HepG2 (cell line): ENCODE measurements around the gene RAP1A. TPM values are rescaled to one million over a fixed set of nuclear protein-coding genes. Genes with fewer than 3 reads are reported as not detected.

Source experiments
- ATAC-seq: fragments of 200-7000 bp; cut with Tn5 transposase; 3 replicates; pipeline ENCODE4 v1.9.1; 2020; ENCODE audit warnings: mild to moderate bottlenecking, moderate library complexity
- BruUV-seq: library from RNA; stranded (reverse); fragments of 400-500 nt; replicated peaks from 2 replicates; lab custom pipeline; 2021; lab: Mats Ljungman, UMichigan
- CTCF ChIA-PET: fragments of 300-600 bp; formaldehyde crosslinking; extraction: SDS; loops from one replicate; lab custom pipeline; 2021; ENCODE audit warnings: low total read pairs, inconsistent platforms, low intra/inter-chr PET ratio; lab: Yijun Ruan, JAX
- POLR2A ChIA-PET: fragments of 350-600 bp; sonication (Branson Sonifier 250); formaldehyde crosslinking; loops from one replicate; lab custom pipeline; 2020; ENCODE audit warnings: antibody characterized with exemption, inconsistent platforms; lab: Yijun Ruan, JAX
- DNase-seq: peaks from one replicate; pipeline ENCODE4 v3.0.0-alpha.2; 2015; ENCODE audit warnings: low spot score
- FAIRE-seq: peaks from 3 replicates; lab custom pipeline; 2011; peaks lifted over from hg19 to GRCh38; lab: Jason Lieb, UNC
- H2AFZ ChIP-seq: one replicate; pipeline ENCODE4 v1.6.1; 2011; ENCODE audit warnings: low read length, inconsistent platforms
- H3K27ac ChIP-seq: fragments of 300-600 bp; 3 replicates; pipeline ENCODE4 v1.8.0; 2011; ENCODE audit warnings: mixed run types, mild to moderate bottlenecking, mixed read lengths, low read length, inconsistent platforms; ENCODE audit not compliant: insufficient read depth; ENCODE audit errors: extremely low read length
- H3K27me3 ChIP-seq, 2 experiments: fragments of 200-600 bp in 1 of 2; 2 replicates in 1 of 2; 3 replicates in 1 of 2; pipeline versions ENCODE4 v1.6.0 to v1.8.0; 2011; ENCODE audit warnings: low read length in 2 of 2, mild to moderate bottlenecking in 2 of 2, moderate library complexity in 2 of 2, inconsistent platforms in 1 of 2; ENCODE audit not compliant: insufficient read depth in 2 of 2, control insufficient read depth in 1 of 2
- H3K36me3 ChIP-seq, 2 experiments: fragments of 200-600 bp in 1 of 2; replicated peaks in 1 of 2; 2 replicates in 1 of 2; 3 replicates in 1 of 2; pipeline versions ENCODE4 v1.5.1 to v1.8.0; 2011; ENCODE audit warnings: low read length in 2 of 2, inconsistent platforms in 1 of 2; ENCODE audit not compliant: insufficient read depth in 2 of 2, control insufficient read depth in 1 of 2
- H3K4me1 ChIP-seq: 2 replicates; pipeline ENCODE4 v1.5.1; 2012; ENCODE audit warnings: low read length, inconsistent platforms; ENCODE audit not compliant: insufficient read depth
- H3K4me2 ChIP-seq: 2 replicates; pipeline ENCODE4 v1.6.0; 2011; ENCODE audit warnings: low read depth, low read length, inconsistent platforms
- H3K4me3 ChIP-seq, 3 experiments: fragments of 200-600 bp in 1 of 3; sonication (generic), shearing (Covaris generic) in 1 of 3; replicated peaks in 1 of 3; 2 replicates each; pipeline ENCODE4 v1.5.1; 2011 to 2016; ENCODE audit warnings: low read length in 3 of 3, inconsistent platforms in 2 of 3, low read depth in 2 of 3, mild to moderate bottlenecking in 2 of 3, control low read depth in 1 of 3, mixed read lengths in 1 of 3; ENCODE audit not compliant: insufficient read depth in 1 of 3
- H3K79me2 ChIP-seq: one replicate; pipeline ENCODE4 v1.6.1; 2011; ENCODE audit warnings: low read length, inconsistent platforms; ENCODE audit not compliant: insufficient read depth
- H3K9ac ChIP-seq: 2 replicates; pipeline ENCODE4 v1.6.0; 2011; ENCODE audit warnings: mild to moderate bottlenecking, low read depth, low read length, inconsistent platforms; ENCODE audit not compliant: insufficient read depth
- H3K9me3 ChIP-seq: 2 replicates; pipeline ENCODE4 v1.5.1; 2012; ENCODE audit warnings: mild to moderate bottlenecking, low read length
- H4K20me1 ChIP-seq: 2 replicates; pipeline ENCODE4 v1.6.0; 2011; ENCODE audit warnings: inconsistent platforms, mild to moderate bottlenecking, low read length, moderate library complexity; ENCODE audit not compliant: insufficient read depth
- ATAD3A ChIP-seq: sonication (generic); formaldehyde crosslinking; IDR thresholded peaks from 2 replicates; pipeline ENCODE4 v1.4.0; 2020; ENCODE audit warnings: missing genetic modification reagents
- ATF7 ChIP-seq, 2 experiments: fragments of 450-650 bp in 1 of 2; sonication (generic) in 1 of 2; formaldehyde crosslinking in 1 of 2; IDR thresholded peaks; 2 replicates each; pipeline versions ENCODE4 v1.4.0 to v1.6.1; 2016 to 2020; ENCODE audit warnings: antibody characterized with exemption in 1 of 2, mild to moderate bottlenecking in 1 of 2, missing genetic modification reagents in 1 of 2
- MTF2 ChIP-seq: sonication (generic); formaldehyde crosslinking; IDR thresholded peaks from 2 replicates; pipeline ENCODE4 v1.5.0; 2020; ENCODE audit warnings: missing genetic modification reagents, borderline replicate concordance
- STAG1 ChIP-seq: sonication (generic); formaldehyde crosslinking; IDR thresholded peaks from 2 replicates; pipeline ENCODE4 v1.4.0; 2020; ENCODE audit warnings: missing genetic modification reagents
- ZNF432 ChIP-seq: sonication (generic); formaldehyde crosslinking; IDR thresholded peaks from 2 replicates; pipeline ENCODE4 v1.5.0; 2020; ENCODE audit warnings: missing genetic modification reagents, mild to moderate bottlenecking, borderline replicate concordance
- ZNF792 ChIP-seq: IDR thresholded peaks from 2 replicates; pipeline ENCODE4 v1.6.1; 2016
- WGBS: methylation state at CpG from one replicate; pipeline ENCODE4 v1.1.6; 2017; ENCODE audit warnings: low lambda C conversion rate; 5-methylcytosine and 5-hydroxymethylcytosine counted together
- in situ Hi-C: cut with HindIII; loops from 2 replicates; pipeline ENCODE4 v1.10.0; 2017; ENCODE audit warnings: low pct_unique_long_range_greater_than_20kb; ENCODE audit not compliant: extremely low pct_ligation_motif_present
- intact Hi-C: fragments of 100-400 bp; cut with micrococcal nuclease; formaldehyde crosslinking; loops from one replicate; pipeline ENCODE4 v1.10.0; 2022; ENCODE audit not compliant: unreplicated experiment
- polyA plus RNA-seq, 8 experiments: library from polyadenylated mRNA; depleted of rRNA in 3 of 8; stranded (reverse) in 7 of 8; unstranded in 1 of 8; fragments of >200 nt; fragmentation: Illumina TruSeq in 4 of 8; extraction: Trizol in 4 of 8; gene quantifications; 2 replicates each; pipeline versions ENCODE4 v1.2.1 to v1.2.3, GENCODE V29; 2011 to 2016; ENCODE audit warnings: low read depth in 4 of 8, missing spikeins in 1 of 8, mixed read lengths in 1 of 8; ENCODE audit not compliant: insufficient read depth in 1 of 8
- total RNA-seq, 5 experiments: library from RNA; depleted of rRNA; stranded (reverse); fragments of >200 nt; fragmentation: Illumina TruSeq; extraction: Trizol; gene quantifications; 2 replicates each; pipeline ENCODE4 v1.2.3, GENCODE V29; 2016; ENCODE audit warnings: low read depth in 1 of 5
- TF ChIP-seq, protein P1 (sequence below): sonication (generic); formaldehyde crosslinking; IDR thresholded peaks from 2 replicates; pipeline ENCODE4 v1.5.0; 2020; ENCODE audit warnings: mild to moderate bottlenecking, missing genetic modification reagents
- TF ChIP-seq, protein P2 (sequence below): sonication (generic); formaldehyde crosslinking; IDR thresholded peaks from 2 replicates; pipeline ENCODE4 v1.5.1; 2020; ENCODE audit warnings: mild to moderate bottlenecking, missing genetic modification reagents, borderline replicate concordance
- TF ChIP-seq, protein P3 (sequence below): IDR thresholded peaks from 2 replicates; pipeline ENCODE4 v1.6.1; 2018; ENCODE audit warnings: missing genetic modification reagents
- TF ChIP-seq, protein P4 (sequence below): sonication (generic); formaldehyde crosslinking; conservative IDR thresholded peaks from 2 replicates; pipeline ENCODE4 v1.4.0; 2020; ENCODE audit warnings: mild to moderate bottlenecking, missing genetic modification reagents, moderate library complexity

The RAP1A gene
- total and polyA plus RNA-seq, 2 of the 13 experiments (the other 11 are each of a cell fraction or from before 2014, with no cell fraction given) = 19.0 to 20.7 TPM

DNA sequence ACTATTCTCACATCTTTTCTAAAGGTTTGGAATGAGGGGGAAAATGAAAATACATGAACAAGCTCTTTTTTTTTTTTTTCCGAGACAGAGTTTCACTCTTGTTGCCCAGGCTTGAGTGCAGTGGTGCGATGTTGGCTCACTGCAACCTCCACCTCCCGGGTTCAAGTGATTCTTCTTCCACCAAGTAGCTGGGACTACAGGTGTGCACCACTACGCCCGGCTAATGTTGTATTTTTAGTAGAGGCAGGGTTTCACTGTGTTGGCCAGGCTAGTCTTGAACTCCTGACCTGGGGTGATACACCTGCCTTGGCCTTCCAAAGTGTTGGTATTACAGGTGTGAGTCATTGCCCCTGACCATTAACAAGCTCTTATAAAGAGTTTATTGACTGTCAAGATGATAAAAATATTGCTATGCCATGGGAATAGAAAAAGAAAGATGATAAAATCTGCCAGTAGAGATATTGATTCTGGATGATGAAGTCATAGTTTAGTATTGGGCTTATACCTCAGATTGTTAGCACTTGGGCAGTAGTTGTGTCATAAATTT, 83.0 kb downstream of the RAP1A start (continued):
- TF ChIP-seq, protein P1, sequence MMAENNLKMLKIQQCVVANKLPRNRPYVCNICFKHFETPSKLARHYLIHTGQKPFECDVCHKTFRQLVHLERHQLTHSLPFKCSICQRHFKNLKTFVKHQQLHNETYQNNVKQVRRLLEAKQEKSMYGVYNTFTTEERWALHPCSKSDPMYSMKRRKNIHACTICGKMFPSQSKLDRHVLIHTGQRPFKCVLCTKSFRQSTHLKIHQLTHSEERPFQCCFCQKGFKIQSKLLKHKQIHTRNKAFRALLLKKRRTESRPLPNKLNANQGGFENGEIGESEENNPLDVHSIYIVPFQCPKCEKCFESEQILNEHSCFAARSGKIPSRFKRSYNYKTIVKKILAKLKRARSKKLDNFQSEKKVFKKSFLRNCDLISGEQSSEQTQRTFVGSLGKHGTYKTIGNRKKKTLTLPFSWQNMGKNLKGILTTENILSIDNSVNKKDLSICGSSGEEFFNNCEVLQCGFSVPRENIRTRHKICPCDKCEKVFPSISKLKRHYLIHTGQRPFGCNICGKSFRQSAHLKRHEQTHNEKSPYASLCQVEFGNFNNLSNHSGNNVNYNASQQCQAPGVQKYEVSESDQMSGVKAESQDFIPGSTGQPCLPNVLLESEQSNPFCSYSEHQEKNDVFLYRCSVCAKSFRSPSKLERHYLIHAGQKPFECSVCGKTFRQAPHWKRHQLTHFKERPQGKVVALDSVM (CRISPR knock-in tag) = no peak
- TF ChIP-seq, protein P2, sequence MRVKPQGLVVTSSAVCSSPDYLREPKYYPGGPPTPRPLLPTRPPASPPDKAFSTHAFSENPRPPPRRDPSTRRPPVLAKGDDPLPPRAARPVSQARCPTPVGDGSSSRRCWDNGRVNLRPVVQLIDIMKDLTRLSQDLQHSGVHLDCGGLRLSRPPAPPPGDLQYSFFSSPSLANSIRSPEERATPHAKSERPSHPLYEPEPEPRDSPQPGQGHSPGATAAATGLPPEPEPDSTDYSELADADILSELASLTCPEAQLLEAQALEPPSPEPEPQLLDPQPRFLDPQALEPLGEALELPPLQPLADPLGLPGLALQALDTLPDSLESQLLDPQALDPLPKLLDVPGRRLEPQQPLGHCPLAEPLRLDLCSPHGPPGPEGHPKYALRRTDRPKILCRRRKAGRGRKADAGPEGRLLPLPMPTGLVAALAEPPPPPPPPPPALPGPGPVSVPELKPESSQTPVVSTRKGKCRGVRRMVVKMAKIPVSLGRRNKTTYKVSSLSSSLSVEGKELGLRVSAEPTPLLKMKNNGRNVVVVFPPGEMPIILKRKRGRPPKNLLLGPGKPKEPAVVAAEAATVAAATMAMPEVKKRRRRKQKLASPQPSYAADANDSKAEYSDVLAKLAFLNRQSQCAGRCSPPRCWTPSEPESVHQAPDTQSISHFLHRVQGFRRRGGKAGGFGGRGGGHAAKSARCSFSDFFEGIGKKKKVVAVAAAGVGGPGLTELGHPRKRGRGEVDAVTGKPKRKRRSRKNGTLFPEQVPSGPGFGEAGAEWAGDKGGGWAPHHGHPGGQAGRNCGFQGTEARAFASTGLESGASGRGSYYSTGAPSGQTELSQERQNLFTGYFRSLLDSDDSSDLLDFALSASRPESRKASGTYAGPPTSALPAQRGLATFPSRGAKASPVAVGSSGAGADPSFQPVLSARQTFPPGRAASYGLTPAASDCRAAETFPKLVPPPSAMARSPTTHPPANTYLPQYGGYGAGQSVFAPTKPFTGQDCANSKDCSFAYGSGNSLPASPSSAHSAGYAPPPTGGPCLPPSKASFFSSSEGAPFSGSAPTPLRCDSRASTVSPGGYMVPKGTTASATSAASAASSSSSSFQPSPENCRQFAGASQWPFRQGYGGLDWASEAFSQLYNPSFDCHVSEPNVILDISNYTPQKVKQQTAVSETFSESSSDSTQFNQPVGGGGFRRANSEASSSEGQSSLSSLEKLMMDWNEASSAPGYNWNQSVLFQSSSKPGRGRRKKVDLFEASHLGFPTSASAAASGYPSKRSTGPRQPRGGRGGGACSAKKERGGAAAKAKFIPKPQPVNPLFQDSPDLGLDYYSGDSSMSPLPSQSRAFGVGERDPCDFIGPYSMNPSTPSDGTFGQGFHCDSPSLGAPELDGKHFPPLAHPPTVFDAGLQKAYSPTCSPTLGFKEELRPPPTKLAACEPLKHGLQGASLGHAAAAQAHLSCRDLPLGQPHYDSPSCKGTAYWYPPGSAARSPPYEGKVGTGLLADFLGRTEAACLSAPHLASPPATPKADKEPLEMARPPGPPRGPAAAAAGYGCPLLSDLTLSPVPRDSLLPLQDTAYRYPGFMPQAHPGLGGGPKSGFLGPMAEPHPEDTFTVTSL = no peak
- no peak for TF ChIP-seq ZNF792 (CRISPR knock-in tag)

DNA sequence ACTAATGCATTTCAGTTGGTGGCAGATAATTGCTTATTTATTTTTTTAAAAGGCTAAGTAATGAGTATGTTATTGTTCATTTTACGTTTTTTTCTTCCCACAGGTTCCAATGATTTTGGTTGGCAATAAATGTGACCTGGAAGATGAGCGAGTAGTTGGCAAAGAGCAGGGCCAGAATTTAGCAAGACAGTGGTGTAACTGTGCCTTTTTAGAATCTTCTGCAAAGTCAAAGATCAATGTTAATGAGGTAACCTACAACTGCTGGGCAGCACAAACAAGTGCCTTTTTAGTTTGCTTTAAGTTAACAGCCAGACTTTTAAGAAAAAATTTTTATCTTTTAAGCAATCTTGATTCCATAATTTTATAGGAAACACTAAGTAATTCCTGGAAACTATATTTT, 84.7 kb downstream of the RAP1A start:
- peaks cover 11 to 70% of the 10 kb centered on the region in 2 experiments; a peak in 4 of 5 replicates for H3K36me3 ChIP-seq
- intact Hi-C loops = no loop called here
- POLR2A ChIA-PET = no interaction called here
- no peak overlapping the region for H3K27ac ChIP-seq
- H3K9me3 ChIP-seq = no peaks in the 10 kb centered on the region
- WGBS = 88% methylated on average over 2 of the region's 2 CpGs
- H3K4me2 ChIP-seq = no peak overlapping the region
- in situ Hi-C loops = no loop called here
- DNase-seq (no peak), ATAC-seq (no peak), FAIRE-seq (no peak)
- H4K20me1 ChIP-seq = no peaks in the 10 kb centered on the region
- no TSS peak for BruUV-seq
- CTCF ChIA-PET = no interaction called here
- H3K4me1 ChIP-seq = peaks cover under 1% of the 10 kb centered on the region; the same call in 1 of the 2 replicates
- no peak overlapping the region for H3K9ac ChIP-seq
- H3K79me2 ChIP-seq = no peaks in the 10 kb centered on the region
- no peak overlapping the region for H2AFZ ChIP-seq
- no peak overlapping the region for H3K4me3 ChIP-seq
- H3K27me3 ChIP-seq = no peaks in the 10 kb centered on the region
- no peak for TF ChIP-seq ATF7 (IDR thresholded peaks at IDR 0.05)
- TF ChIP-seq ATF7 (CRISPR knock-in tag; IDR thresholded peaks at IDR 0.05) = no peak
- TF ChIP-seq, protein P3, sequence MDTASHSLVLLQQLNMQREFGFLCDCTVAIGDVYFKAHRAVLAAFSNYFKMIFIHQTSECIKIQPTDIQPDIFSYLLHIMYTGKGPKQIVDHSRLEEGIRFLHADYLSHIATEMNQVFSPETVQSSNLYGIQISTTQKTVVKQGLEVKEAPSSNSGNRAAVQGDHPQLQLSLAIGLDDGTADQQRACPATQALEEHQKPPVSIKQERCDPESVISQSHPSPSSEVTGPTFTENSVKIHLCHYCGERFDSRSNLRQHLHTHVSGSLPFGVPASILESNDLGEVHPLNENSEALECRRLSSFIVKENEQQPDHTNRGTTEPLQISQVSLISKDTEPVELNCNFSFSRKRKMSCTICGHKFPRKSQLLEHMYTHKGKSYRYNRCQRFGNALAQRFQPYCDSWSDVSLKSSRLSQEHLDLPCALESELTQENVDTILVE (CRISPR knock-in tag) = no peak
- no peak for TF ChIP-seq ZNF432 (CRISPR knock-in tag)
- no peak for TF ChIP-seq MTF2 (CRISPR knock-in tag)
- TF ChIP-seq, protein P4, sequence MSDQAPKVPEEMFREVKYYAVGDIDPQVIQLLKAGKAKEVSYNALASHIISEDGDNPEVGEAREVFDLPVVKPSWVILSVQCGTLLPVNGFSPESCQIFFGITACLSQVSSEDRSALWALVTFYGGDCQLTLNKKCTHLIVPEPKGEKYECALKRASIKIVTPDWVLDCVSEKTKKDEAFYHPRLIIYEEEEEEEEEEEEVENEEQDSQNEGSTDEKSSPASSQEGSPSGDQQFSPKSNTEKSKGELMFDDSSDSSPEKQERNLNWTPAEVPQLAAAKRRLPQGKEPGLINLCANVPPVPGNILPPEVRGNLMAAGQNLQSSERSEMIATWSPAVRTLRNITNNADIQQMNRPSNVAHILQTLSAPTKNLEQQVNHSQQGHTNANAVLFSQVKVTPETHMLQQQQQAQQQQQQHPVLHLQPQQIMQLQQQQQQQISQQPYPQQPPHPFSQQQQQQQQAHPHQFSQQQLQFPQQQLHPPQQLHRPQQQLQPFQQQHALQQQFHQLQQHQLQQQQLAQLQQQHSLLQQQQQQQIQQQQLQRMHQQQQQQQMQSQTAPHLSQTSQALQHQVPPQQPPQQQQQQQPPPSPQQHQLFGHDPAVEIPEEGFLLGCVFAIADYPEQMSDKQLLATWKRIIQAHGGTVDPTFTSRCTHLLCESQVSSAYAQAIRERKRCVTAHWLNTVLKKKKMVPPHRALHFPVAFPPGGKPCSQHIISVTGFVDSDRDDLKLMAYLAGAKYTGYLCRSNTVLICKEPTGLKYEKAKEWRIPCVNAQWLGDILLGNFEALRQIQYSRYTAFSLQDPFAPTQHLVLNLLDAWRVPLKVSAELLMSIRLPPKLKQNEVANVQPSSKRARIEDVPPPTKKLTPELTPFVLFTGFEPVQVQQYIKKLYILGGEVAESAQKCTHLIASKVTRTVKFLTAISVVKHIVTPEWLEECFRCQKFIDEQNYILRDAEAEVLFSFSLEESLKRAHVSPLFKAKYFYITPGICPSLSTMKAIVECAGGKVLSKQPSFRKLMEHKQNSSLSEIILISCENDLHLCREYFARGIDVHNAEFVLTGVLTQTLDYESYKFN (CRISPR knock-in tag) = no peak
- no peak for TF ChIP-seq STAG1 (CRISPR knock-in tag)
- TF ChIP-seq ATAD3A (CRISPR knock-in tag) = no peak
